HCT116 (cell line): Measurements from ENCODE around the gene SEMA4A. TPM values are rescaled to one million over a fixed set of nuclear protein-coding genes. Genes with fewer than 3 reads are reported as not detected.

Source experiments
- ATAC-seq: fragments of 200-7000 bp; cut with Tn5 transposase; 2 replicates; pipeline ENCODE4 v1.9.1; 2020; ENCODE audit warnings: mild to moderate bottlenecking, moderate library complexity
- BruUV-seq: library from RNA; stranded (reverse); fragments of 400-500 nt; replicated peaks from 2 replicates; lab custom pipeline; 2021; lab: Mats Ljungman, UMichigan
- CTCF ChIA-PET: fragments of 300-600 bp; sonication (Branson Sonifier 250); formaldehyde crosslinking; loops from one replicate; lab custom pipeline; 2021; ENCODE audit warnings: antibody characterized with exemption; lab: Charles Lee
- POLR2A ChIA-PET: fragments of 300-600, 350-600 bp; sonication (Branson Sonifier 250); formaldehyde crosslinking; loops from one replicate; lab custom pipeline; 2021; ENCODE audit warnings: antibody characterized with exemption; lab: Charles Lee
- RAD21 ChIA-PET, 2 experiments: fragments of 300-600 bp; sonication (Branson Sonifier 250); formaldehyde crosslinking; loops; one replicate each; lab custom pipeline; 2023; ENCODE audit warnings: low total read pairs in 2 of 2; ENCODE audit not compliant: uncharacterized antibody in 2 of 2, unreplicated experiment in 2 of 2, low non-redundant PET in 1 of 2; lab: Charles Lee
- DNase-seq: peaks from one replicate; pipeline ENCODE4 v3.0.0-alpha.2; 2010; ENCODE audit warnings: low read depth, low spot score
- H2AFZ ChIP-seq: fragments of 200-600 bp; shearing (Covaris generic), sonication (generic); 2 replicates; pipeline ENCODE4 v1.6.1; 2017; ENCODE audit warnings: low read depth, mixed run types, mixed read lengths, antibody characterized with exemption, low read length; ENCODE audit not compliant: poor library complexity, severe bottlenecking
- H3K27ac ChIP-seq: 2 replicates; pipeline ENCODE4 v1.5.1; 2012; ENCODE audit warnings: low read depth, low read length
- H3K27me3 ChIP-seq: fragments of 200-600 bp; sonication (generic); 2 replicates; pipeline ENCODE4 v1.6.1; 2016; ENCODE audit warnings: mixed run types, low read length, mixed read lengths; ENCODE audit not compliant: insufficient read depth
- H3K36me3 ChIP-seq, 2 experiments: fragments of 200-500 bp in 1 of 2; fragments of 200-600 bp in 1 of 2; sonication (Bioruptor generic) in 1 of 2; sonication (generic) in 1 of 2; 2 replicates each; pipeline versions ENCODE4 v1.5.1 to v1.6.1; 2014 to 2016; ENCODE audit warnings: low read length in 2 of 2, inconsistent platforms in 1 of 2, mixed read lengths in 1 of 2, mixed run types in 1 of 2; ENCODE audit not compliant: insufficient read depth in 2 of 2, control insufficient read depth in 1 of 2
- H3K4me1 ChIP-seq, 2 experiments: fragments of 200-600 bp in 1 of 2; sonication (generic) in 1 of 2; 2 replicates each; pipeline versions ENCODE4 v1.5.1 to v1.6.1; 2012 to 2017; ENCODE audit warnings: low read length in 2 of 2, inconsistent platforms in 1 of 2, mild to moderate bottlenecking in 1 of 2, mixed read lengths in 1 of 2, mixed run types in 1 of 2, moderate library complexity in 1 of 2; ENCODE audit not compliant: insufficient read depth in 2 of 2, control insufficient read depth in 1 of 2
- H3K4me2 ChIP-seq: fragments of 200-600 bp; sonication (generic); 2 replicates; pipeline ENCODE4 v1.6.1; 2017; ENCODE audit warnings: mixed run types, low read length, mixed read lengths
- H3K4me3 ChIP-seq, 2 experiments: fragments of 200-600 bp in 1 of 2; sonication (generic) in 1 of 2; replicated peaks in 1 of 2; 2 replicates each; pipeline ENCODE4 v1.5.1; 2011 to 2016; ENCODE audit warnings: low read length in 2 of 2, control low read depth in 1 of 2, low read depth in 1 of 2, mild to moderate bottlenecking in 1 of 2, mixed read lengths in 1 of 2, mixed run types in 1 of 2
- H3K79me2 ChIP-seq: fragments of 200-600 bp; sonication (generic); 2 replicates; pipeline ENCODE4 v1.6.1; 2017; ENCODE audit warnings: mild to moderate bottlenecking, mixed run types, low read length, moderate library complexity, mixed read lengths; ENCODE audit not compliant: insufficient read depth
- H3K9ac ChIP-seq: fragments of 200-600 bp; sonication (generic); 2 replicates; pipeline ENCODE4 v1.6.1; 2016; ENCODE audit warnings: low read length, mixed read lengths
- H3K9me2 ChIP-seq: fragments of 200-600 bp; sonication (generic), shearing (Covaris generic); 2 replicates; pipeline ENCODE4 v1.6.1; 2017; ENCODE audit warnings: mixed run types, mild to moderate bottlenecking, moderate library complexity; ENCODE audit not compliant: insufficient read depth
- H3K9me3 ChIP-seq, 2 experiments: fragments of 200-500 bp in 1 of 2; fragments of 200-600 bp in 1 of 2; sonication (Bioruptor generic) in 1 of 2; sonication (generic) in 1 of 2; 2 replicates each; pipeline ENCODE4 v1.6.1; 2014 to 2017; ENCODE audit warnings: low read length in 2 of 2, mixed read lengths in 2 of 2, inconsistent platforms in 1 of 2, low read depth in 1 of 2, mild to moderate bottlenecking in 1 of 2, mixed run types in 1 of 2, moderate library complexity in 1 of 2; ENCODE audit not compliant: control insufficient read depth in 1 of 2, insufficient read depth in 1 of 2
- H4K20me1 ChIP-seq: fragments of 200-600 bp; sonication (generic), shearing (Covaris generic); 2 replicates; pipeline ENCODE4 v1.6.1; 2017; ENCODE audit warnings: mixed run types, mild to moderate bottlenecking, moderate library complexity; ENCODE audit not compliant: insufficient read depth
- CBX3 ChIP-seq: IDR thresholded peaks from 2 replicates; pipeline ENCODE4 v1.6.1; 2012; ENCODE audit warnings: low read depth
- POLR2AphosphoS5 ChIP-seq: IDR thresholded peaks from 2 replicates; pipeline ENCODE4 v1.6.1; 2011; ENCODE audit warnings: mild to moderate bottlenecking, low read depth, low read length, moderate library complexity
- SRF ChIP-seq: IDR thresholded peaks from 2 replicates; pipeline ENCODE4 v1.6.1; 2012; ENCODE audit warnings: low read depth
- TCF7L2 ChIP-seq: IDR thresholded peaks from 2 replicates; pipeline ENCODE4 v1.7.0; 2011; ENCODE audit warnings: borderline replicate concordance, inconsistent platforms; ENCODE audit not compliant: insufficient read depth, insufficient read length; ENCODE audit errors: extremely low read depth
- YY1 ChIP-seq: IDR thresholded peaks from 2 replicates; pipeline ENCODE4 v1.6.1; 2011; ENCODE audit warnings: low read length, low read depth, moderate library complexity, mild to moderate bottlenecking; ENCODE audit not compliant: insufficient replicate concordance; ENCODE audit errors: extremely low read depth
- intact Hi-C: fragments of 100-400 bp; cut with micrococcal nuclease; formaldehyde crosslinking; loops from 2 replicates; pipeline ENCODE4 v1.10.0; 2022
- total RNA-seq: library from RNA; stranded (reverse); gene quantifications from one replicate; pipeline ENCODE4 v1.2.1, GENCODE V29; 2021; ENCODE audit not compliant: unreplicated experiment
- TF ChIP-seq, protein P1 (sequence below): IDR thresholded peaks from 2 replicates; pipeline ENCODE4 v1.6.1; 2012
- TF ChIP-seq, protein P2 (sequence below): IDR thresholded peaks from 2 replicates; pipeline ENCODE4 v1.6.1; 2011; ENCODE audit warnings: mild to moderate bottlenecking, low read length, moderate library complexity; ENCODE audit not compliant: insufficient replicate concordance; ENCODE audit errors: extremely low read depth

The SEMA4A gene
- total RNA-seq, 1 experiment from 2014 or later: 0.39 TPM

DNA sequence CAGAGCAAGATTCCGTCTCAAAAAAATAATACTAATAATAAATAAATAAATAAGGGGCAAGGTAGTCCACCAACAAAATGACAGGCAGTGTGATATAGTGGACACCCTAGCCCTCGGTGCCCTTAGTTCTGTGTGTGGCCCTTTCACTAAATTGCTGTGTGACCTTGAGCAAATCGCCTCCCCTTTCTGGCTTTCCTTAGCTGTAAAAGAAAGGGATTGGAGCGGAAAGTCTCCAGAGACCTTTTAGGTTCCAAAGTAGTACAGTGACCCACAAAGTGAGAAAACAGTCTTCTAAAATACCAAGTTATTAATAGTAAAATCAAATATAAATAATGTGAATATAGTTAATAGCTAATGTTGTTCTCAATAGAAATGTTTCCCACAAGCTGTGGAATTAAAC is 31.3 kb upstream of the SEMA4A start:
- H2AFZ ChIP-seq: no peak overlapping the region
- TF ChIP-seq, protein P1, sequence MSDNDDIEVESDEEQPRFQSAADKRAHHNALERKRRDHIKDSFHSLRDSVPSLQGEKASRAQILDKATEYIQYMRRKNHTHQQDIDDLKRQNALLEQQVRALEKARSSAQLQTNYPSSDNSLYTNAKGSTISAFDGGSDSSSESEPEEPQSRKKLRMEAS: no peak
- TF ChIP-seq TCF7L2 (no peak), CBX3 (no peak)
- TF ChIP-seq, all 23 proteins: peak for 0
- Histone ChIP-seq H4K20me1 (peaks cover 4% of the 10 kb centered on the region; the same call in 1 of the 2 replicates), H3K4me3 (peak overlapping the region; percentile 19 to 52), H3K9me3 (no peaks in the 10 kb centered on the region), H3K27me3 (no peaks in the 10 kb centered on the region), H3K4me1 (peaks cover 78 to 100% of the 10 kb centered on the region in 2 experiments), H3K79me2 (peaks cover 99% of the 10 kb centered on the region), H3K36me3 (peaks cover 0 to 11% of the 10 kb centered on the region in 2 experiments; a peak in 1 of 4 replicates), H3K9ac (peak overlapping the region; percentile 75), H3K27ac (peak overlapping the region; percentile 95), H3K4me2 (peak overlapping the region; percentile 90), H3K9me2 (no peaks in the 10 kb centered on the region)
- ATAC-seq (no peak), DNase-seq (no peak)
- POLR2A ChIA-PET: interaction anchor here (1.1 to 6.1 kb wide), 4 partner anchors 8 to 24 kb away, joined by 3 to 56 read pairs (median 32); partner anchors contain the start of gene LMNA
- no TSS peak for BruUV-seq
- intact Hi-C loops: no loop called here
- RAD21 ChIA-PET: interaction anchor here in 1 of 2 experiments (1.7 kb wide), 1 partner anchor 21 kb away, joined by 4 read pairs; no protein-coding TSS in a partner anchor
- CTCF ChIA-PET: interaction anchor here (1.8 to 2.9 kb wide), 2 partner anchors 10 to 26 kb away, joined by 5 to 19 read pairs; no protein-coding TSS in a partner anchor

DNA sequence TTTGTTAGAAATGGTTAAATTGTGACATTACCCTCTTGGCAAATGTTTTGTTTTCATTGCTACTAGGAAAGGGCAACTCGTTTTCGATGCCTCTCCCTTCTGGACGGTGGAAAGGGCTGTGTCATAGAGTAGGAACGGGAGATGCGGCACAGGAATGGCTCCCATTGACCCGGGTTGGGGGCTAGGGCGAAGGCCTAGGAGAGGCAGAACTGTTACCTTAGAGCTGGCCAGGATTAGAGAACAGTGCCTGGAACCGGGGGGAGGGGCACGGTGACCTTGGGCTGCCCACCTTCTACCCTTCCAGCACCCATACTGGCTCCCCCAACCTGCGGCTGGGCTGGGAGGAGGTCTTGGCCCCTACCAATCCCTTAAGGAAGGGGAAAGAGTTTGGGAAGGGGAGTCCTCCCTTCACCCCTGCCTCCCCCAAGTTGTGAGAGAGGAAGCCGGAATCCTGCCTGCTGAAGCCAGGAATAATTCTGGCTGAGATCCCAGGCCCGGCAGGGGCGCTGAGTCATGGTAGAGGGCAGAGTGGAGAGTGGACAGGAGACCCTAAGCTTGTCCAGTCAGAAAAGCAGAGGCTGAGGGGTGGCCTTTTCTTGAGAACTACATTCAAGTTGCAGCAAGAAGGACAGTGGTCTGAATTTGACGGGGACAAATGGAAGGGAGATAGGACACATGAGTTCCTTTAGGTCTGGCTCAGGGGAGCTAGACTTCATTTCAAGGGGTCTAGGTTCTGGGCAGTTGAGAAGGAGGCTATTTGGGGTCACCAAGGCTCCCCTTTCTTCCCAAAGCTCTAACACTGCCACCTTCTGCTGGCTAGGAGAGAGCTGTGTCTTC is 30.6 kb upstream of the SEMA4A start:
- TSS peak; percentile 35 for BruUV-seq
- Histone ChIP-seq H3K27ac (peak overlapping the region; percentile 95), H3K4me3 (peak overlapping the region; percentile 19 to 52), H3K4me1 (peaks cover 78 to 100% of the 10 kb centered on the region in 2 experiments), H3K9ac (peak overlapping the region; percentile 75), H3K9me3 (no peaks in the 10 kb centered on the region), H3K79me2 (peaks cover 99% of the 10 kb centered on the region), H3K4me2 (peak overlapping the region; percentile 90), H4K20me1 (peaks cover 4% of the 10 kb centered on the region; the same call in 1 of the 2 replicates), H3K27me3 (no peaks in the 10 kb centered on the region), H3K36me3 (peaks cover 0 to 12% of the 10 kb centered on the region in 2 experiments; a peak in 1 of 4 replicates), H2AFZ (no peak overlapping the region), H3K9me2 (no peaks in the 10 kb centered on the region)
- ChIA-PET POLR2A (interaction anchor here (1.0 to 6.1 kb wide), 6 partner anchors 9 to 139 kb away, joined by 3 to 56 read pairs (median 10); partner anchors contain the start of gene LMNA), RAD21 (interaction anchor here in 1 of 2 experiments (0.7 to 1.7 kb wide), 2 partner anchors 19 to 22 kb away, joined by 3 to 4 read pairs; no protein-coding TSS in a partner anchor), CTCF (interaction anchor here (1.0 to 2.9 kb wide), 9 partner anchors 9 to 32 kb away, joined by 3 to 19 read pairs (median 5); no protein-coding TSS in a partner anchor)
- ATAC-seq (peak; percentile 8), DNase-seq (no peak)
- TF ChIP-seq SRF (no peak), TCF7L2 (peak; percentile 36), POLR2AphosphoS5 (peak; percentile 64), YY1 (peak; percentile 4)
- TF ChIP-seq, protein P2, sequence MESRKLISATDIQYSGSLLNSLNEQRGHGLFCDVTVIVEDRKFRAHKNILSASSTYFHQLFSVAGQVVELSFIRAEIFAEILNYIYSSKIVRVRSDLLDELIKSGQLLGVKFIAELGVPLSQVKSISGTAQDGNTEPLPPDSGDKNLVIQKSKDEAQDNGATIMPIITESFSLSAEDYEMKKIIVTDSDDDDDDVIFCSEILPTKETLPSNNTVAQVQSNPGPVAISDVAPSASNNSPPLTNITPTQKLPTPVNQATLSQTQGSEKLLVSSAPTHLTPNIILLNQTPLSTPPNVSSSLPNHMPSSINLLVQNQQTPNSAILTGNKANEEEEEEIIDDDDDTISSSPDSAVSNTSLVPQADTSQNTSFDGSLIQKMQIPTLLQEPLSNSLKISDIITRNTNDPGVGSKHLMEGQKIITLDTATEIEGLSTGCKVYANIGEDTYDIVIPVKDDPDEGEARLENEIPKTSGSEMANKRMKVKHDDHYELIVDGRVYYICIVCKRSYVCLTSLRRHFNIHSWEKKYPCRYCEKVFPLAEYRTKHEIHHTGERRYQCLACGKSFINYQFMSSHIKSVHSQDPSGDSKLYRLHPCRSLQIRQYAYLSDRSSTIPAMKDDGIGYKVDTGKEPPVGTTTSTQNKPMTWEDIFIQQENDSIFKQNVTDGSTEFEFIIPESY: peak; percentile 8
- intact Hi-C loops: no loop called here
